Lower lobe of right lung (tissue), 2 donors: Measurements from ENCODE around the gene NEURL1. TPM values are rescaled to one million over a fixed set of nuclear protein-coding genes. Genes with fewer than 3 reads are reported as not detected.
A peak's percentile ranks its signal among the peaks of the same experiment; 100 is the strongest.

Source experiments
- ATAC-seq, 2 donors: fragments of 200-7000 bp; cut with Tn5 transposase; one replicate each; pipeline ENCODE4 v1.9.1; 2020 to 2022; ENCODE audit warnings: mild to moderate bottlenecking in 2 of 2, moderate library complexity in 2 of 2
- DNase-seq: peaks from one replicate; pipeline ENCODE4 v3.0.0-alpha.2; 2020
- H3K27ac ChIP-seq: fragments of 200-600 bp; one replicate; pipeline ENCODE4 v1.8.0; 2022
- H3K27me3 ChIP-seq: fragments of 200-600 bp; one replicate; pipeline ENCODE4 v1.8.0; 2022; ENCODE audit warnings: low read depth
- H3K36me3 ChIP-seq: fragments of 200-600 bp; one replicate; pipeline ENCODE4 v1.8.0; 2022; ENCODE audit warnings: mild to moderate bottlenecking
- H3K4me1 ChIP-seq: fragments of 200-600 bp; one replicate; pipeline ENCODE4 v1.8.0; 2022
- H3K4me3 ChIP-seq: fragments of 200-600 bp; one replicate; pipeline ENCODE4 v1.8.0; 2022; ENCODE audit warnings: mild to moderate bottlenecking
- H3K9me3 ChIP-seq: fragments of 200-600 bp; one replicate; pipeline ENCODE4 v1.8.0; 2022
- intact Hi-C: fragments of 100-400 bp; cut with DNase I; formaldehyde crosslinking; loops from one replicate; pipeline ENCODE4 v1.11.0; 2022
- total RNA-seq: library from RNA; stranded (reverse); fragmentation: NEBNext Ultra II Directional; extraction: Animal tissue kit (Norgen Biotek cat#: 25700); gene quantifications from one replicate; pipeline ENCODE4 v1.2.1, GENCODE V29; 2021
- TF ChIP-seq, protein P1 (sequence below): fragments of 200-600 bp; IDR thresholded peaks from one replicate; pipeline ENCODE4 v1.8.0; 2022; ENCODE audit warnings: antibody characterized with exemption, mild to moderate bottlenecking
- donor health status: DM: no; HTN: yes; CAD: no; lungs with severe emphysema.

Gene NEURL1
- total RNA-seq, 1 donor from 2014 or later = 0.95 TPM

DNA sequence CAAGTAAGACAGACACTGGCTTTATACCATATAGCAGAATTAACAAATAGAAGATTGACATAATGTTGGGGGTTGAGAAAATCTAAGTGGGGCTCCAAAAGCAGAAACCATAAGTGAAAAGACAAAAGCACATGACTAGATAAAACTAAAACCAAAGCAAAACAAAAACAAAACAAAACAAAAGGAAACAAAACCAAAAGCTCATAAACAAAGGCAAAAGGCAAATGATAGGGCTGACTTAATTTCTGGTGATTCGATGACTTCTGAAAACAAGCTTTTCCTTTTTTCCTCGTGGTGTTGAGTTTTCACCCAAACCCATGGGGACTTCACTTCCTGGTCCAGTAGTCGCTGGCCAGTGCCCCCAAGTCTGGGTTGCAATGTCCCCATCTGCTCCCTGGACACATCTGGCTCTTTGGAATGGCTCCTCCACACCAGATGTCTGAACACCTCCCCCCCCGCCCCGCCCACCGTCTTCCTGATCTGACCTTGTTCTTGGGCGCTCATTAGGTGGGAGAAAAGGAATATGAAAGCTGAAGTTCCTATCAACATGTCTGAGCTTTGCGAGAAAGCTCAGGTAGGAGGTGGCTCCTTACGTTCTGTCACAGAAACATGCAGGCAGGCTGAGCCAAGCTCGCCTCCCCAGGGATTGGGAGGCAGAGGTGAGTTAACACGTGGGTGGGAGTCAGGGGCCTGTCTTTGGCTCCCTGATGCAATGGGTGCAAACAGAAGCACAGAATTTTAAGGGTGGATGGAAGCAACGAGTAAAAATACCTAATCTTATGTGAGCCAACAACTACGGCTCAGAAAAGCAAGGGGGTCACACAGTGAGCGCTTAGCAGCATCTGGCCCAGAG is 121.0 kb downstream of the NEURL1 start:
- no peaks in the 10 kb centered on the region for H3K9me3 ChIP-seq
- no peaks in the 10 kb centered on the region for H3K27me3 ChIP-seq
- ATAC-seq = no peak
- TF ChIP-seq, protein P1, sequence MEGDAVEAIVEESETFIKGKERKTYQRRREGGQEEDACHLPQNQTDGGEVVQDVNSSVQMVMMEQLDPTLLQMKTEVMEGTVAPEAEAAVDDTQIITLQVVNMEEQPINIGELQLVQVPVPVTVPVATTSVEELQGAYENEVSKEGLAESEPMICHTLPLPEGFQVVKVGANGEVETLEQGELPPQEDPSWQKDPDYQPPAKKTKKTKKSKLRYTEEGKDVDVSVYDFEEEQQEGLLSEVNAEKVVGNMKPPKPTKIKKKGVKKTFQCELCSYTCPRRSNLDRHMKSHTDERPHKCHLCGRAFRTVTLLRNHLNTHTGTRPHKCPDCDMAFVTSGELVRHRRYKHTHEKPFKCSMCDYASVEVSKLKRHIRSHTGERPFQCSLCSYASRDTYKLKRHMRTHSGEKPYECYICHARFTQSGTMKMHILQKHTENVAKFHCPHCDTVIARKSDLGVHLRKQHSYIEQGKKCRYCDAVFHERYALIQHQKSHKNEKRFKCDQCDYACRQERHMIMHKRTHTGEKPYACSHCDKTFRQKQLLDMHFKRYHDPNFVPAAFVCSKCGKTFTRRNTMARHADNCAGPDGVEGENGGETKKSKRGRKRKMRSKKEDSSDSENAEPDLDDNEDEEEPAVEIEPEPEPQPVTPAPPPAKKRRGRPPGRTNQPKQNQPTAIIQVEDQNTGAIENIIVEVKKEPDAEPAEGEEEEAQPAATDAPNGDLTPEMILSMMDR = no peak
- intact Hi-C loops = loop anchor here (10.0 kb wide), 1 partner anchor 70 kb away; no protein-coding TSS in a partner anchor
- H3K36me3 ChIP-seq = peaks cover 56% of the 10 kb centered on the region
- H3K4me1 ChIP-seq = peaks cover 42% of the 10 kb centered on the region
- DNase-seq = no peak
- no peak overlapping the region for H3K27ac ChIP-seq
- no peak overlapping the region for H3K4me3 ChIP-seq

- TF ChIP-seq, protein P1 = no peak
- H3K27me3 ChIP-seq = no peaks in the 10 kb centered on the region
- intact Hi-C loops = loop anchor here (10.0 kb wide), 1 partner anchor 68 kb away; no protein-coding TSS in a partner anchor
- ATAC-seq (peak; percentile 46 to 48), DNase-seq (no peak)
- H3K27ac ChIP-seq = no peak overlapping the region
- no peaks in the 10 kb centered on the region for H3K9me3 ChIP-seq
- H3K4me1 ChIP-seq = peaks cover 50% of the 10 kb centered on the region
- H3K36me3 ChIP-seq = peaks cover 56% of the 10 kb centered on the region
- no peak overlapping the region for H3K4me3 ChIP-seq
Observed at GRCh38 chr10:103616705-103617601, 123.4 kb downstream of the NEURL1 start.

DNA sequence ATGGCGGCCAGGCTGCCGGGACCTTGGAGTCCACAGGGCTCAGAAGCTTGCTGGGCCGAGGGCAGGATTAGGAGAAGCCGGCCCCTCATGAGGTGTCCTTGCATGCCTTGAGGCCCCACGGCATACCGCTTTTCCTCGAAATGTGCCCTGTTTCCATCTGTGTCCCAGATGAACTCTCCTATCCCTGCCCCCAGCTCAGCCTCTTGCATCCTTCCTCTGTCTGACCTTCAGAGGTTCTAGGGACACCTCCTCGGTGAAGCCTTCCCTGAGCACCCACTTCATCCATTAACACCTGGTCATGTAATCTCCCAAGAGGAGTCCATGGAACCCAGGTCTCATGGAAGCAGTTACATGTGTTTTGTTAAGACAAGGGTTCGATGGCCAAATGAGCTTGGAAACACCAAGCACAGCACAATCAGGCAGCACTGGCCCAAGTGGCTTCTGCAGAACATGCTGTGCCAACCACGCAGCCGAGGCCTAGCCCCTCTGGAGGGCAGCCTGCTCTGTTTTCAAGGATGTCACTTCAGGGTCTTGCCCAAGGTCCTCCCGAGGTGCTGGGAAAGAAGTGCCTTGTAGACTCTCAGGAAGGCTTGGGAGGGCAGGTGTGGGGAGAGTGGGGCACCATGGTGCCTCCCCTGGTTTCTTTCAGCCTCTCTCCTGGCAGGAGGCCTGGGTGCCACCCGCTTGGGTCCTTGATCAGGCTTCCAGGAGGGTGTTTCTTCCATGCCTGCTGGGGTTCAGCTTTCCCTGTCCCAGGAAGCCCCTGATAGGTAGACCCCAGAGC is 124.3 kb downstream of the NEURL1 start:
- H3K27ac ChIP-seq = peak overlapping the region; percentile 36
- peaks cover 47% of the 10 kb centered on the region for H3K4me1 ChIP-seq
- ATAC-seq (no peak), DNase-seq (no peak)
- peaks cover 54% of the 10 kb centered on the region for H3K36me3 ChIP-seq
- H3K27me3 ChIP-seq = no peaks in the 10 kb centered on the region
- no peaks in the 10 kb centered on the region for H3K9me3 ChIP-seq
- intact Hi-C loops = loop anchor here (10.0 kb wide), 1 partner anchor 67 kb away; no protein-coding TSS in a partner anchor
- TF ChIP-seq, protein P1 = no peak
- no peak overlapping the region for H3K4me3 ChIP-seq

DNA sequence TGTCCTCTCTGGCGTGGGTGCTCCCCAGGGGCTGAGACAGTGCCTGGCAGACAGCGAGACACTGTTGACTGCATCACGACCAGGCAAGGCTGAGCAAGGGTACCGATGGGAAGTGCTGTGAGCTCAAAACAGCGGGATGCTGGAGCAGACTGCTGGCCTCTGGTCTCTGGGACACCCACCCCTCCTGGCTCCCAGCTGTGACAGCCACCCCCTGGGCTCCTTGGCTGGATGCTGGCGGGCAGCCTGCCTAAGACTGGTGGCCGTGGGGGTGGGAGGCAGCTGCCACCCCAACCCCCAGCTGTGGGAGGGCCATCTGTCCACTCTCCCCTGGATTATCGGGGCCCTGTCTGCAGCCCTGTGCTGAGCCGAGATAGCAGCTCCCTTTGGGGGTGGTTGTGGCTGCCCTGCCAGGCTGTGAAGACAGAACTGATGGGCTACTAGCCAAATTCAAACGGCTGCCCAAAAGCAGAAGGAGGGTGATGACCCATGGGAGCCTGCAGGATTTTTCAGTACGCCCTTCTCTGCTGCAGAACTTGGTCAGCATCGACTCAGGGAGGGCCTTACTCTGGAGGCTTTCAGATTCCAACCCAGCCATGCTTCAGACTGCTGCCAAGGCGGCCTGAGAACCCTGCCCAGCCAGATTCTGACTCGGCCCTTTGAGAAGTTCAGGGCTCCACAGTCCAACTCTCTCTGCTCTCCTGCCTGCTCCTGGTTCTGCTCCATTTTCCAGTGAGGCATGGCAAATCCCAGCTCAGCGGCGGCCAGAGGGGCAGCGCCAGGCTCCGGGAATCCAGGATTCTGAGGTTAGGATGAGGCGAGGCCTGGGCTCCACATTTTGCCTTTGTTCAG is 125.3 kb downstream of the NEURL1 start:
- no peak for DNase-seq
- intact Hi-C loops = loop anchor here (10.0 kb wide), 1 partner anchor 66 kb away; no protein-coding TSS in a partner anchor

More for the DNA sequence above, 125.3 kb downstream of the NEURL1 start:
- TF ChIP-seq, protein P1 = no peak
- H3K9me3 ChIP-seq = no peaks in the 10 kb centered on the region
- H3K36me3 ChIP-seq = peaks cover 53% of the 10 kb centered on the region
- H3K27me3 ChIP-seq = no peaks in the 10 kb centered on the region
- peaks cover 43% of the 10 kb centered on the region for H3K4me1 ChIP-seq
- peak in 1 of 2 donors; percentile 39 for ATAC-seq
- no peak overlapping the region for H3K4me3 ChIP-seq
- H3K27ac ChIP-seq = peak overlapping the region; percentile 56
